ENCODE data around the gene SEC14L5.

Gene SEC14L5

GRCh38 chr16:5019775-5020174, 61.6 kb downstream of the SEC14L5 start:
- no peak for DNase-seq (ENCODE audit: low read depth)
- H3K4me3 ChIP-seq (ENCODE audit: low read depth, low read length): no peak overlapping the region
- no peak for TF ChIP-seq CTCF (IDR thresholded peaks at IDR 0.05; ENCODE audit: control insufficient read depth, extremely low read depth, insufficient read depth)

- no peak overlapping the region for H3K4me3 ChIP-seq (ENCODE audit: low read depth, low read length)
- no peak for DNase-seq (ENCODE audit: low read depth)
- no peak for TF ChIP-seq CTCF (IDR thresholded peaks at IDR 0.05; ENCODE audit: control insufficient read depth, extremely low read depth, insufficient read depth)
These were observed 62.4 kb downstream of the SEC14L5 start for GRCh38 chr16:5020551-5020950.

GRCh38 chr16:5022521-5022920, 64.4 kb downstream of the SEC14L5 start:
- TF ChIP-seq CTCF (IDR thresholded peaks at IDR 0.05; ENCODE audit: control insufficient read depth, extremely low read depth, insufficient read depth): no peak
- DNase-seq (ENCODE audit: low read depth): no peak
- no peak overlapping the region for H3K4me3 ChIP-seq (ENCODE audit: low read depth, low read length)

- no peak overlapping the region for H3K4me3 ChIP-seq (ENCODE audit: low read depth, low read length)
- TF ChIP-seq CTCF (IDR thresholded peaks at IDR 0.05; ENCODE audit: control insufficient read depth, extremely low read depth, insufficient read depth): peak; percentile 55
- DNase-seq (ENCODE audit: low read depth): peak; percentile 99
These were observed 66.5 kb downstream of the SEC14L5 start for GRCh38 chr16:5024632-5025031.

GRCh38 chr16:5025171-5025632, 67.1 kb downstream of the SEC14L5 start:
- 0 out of 2 replicates have a peak, but pooled peaks have one; percentile 21 for TF ChIP-seq CTCF (IDR thresholded peaks at IDR 0.05; ENCODE audit: control insufficient read depth, extremely low read depth, insufficient read depth)
- DNase-seq (ENCODE audit: low read depth): no peak
- no peak overlapping the region for H3K4me3 ChIP-seq (ENCODE audit: low read depth, low read length)

GRCh38 chr16:5026664-5027063, 68.5 kb downstream of the SEC14L5 start:
- no peak for TF ChIP-seq CTCF (IDR thresholded peaks at IDR 0.05; ENCODE audit: control insufficient read depth, extremely low read depth, insufficient read depth)
- no peak overlapping the region for H3K4me3 ChIP-seq (ENCODE audit: low read depth, low read length)
- DNase-seq (ENCODE audit: low read depth): no peak

GRCh38 chr16:5027086-5027485, 69.0 kb downstream of the SEC14L5 start:
- no peak overlapping the region for H3K4me3 ChIP-seq (ENCODE audit: low read depth, low read length)
- TF ChIP-seq CTCF (IDR thresholded peaks at IDR 0.05; ENCODE audit: control insufficient read depth, extremely low read depth, insufficient read depth): no peak
- DNase-seq (ENCODE audit: low read depth): no peak

All from LNCaP clone FGC (cell line).